HepG2 (cell line): ENCODE measurements around the gene MXI1. TPM values are rescaled to one million over a fixed set of nuclear protein-coding genes. Genes with fewer than 3 reads are reported as not detected.
A peak's percentile ranks its signal among the peaks of the same experiment; 100 is the strongest.

ENCODE experiments used
- AGO2 ChIP-seq: fragments of 200-400 bp; formaldehyde crosslinking; optimal IDR thresholded peaks from 2 replicates; pipeline ENCODE3; 2017; ENCODE audit warnings: mild to moderate bottlenecking, low read depth, low read length, moderate library complexity
- AKNA ChIP-seq: sonication (generic); formaldehyde crosslinking; IDR thresholded peaks from 2 replicates; pipeline ENCODE4 v1.4.0; 2020; ENCODE audit warnings: missing genetic modification reagents, borderline replicate concordance
- BHLHE40 ChIP-seq: IDR thresholded peaks from 2 replicates; pipeline ENCODE4 v1.6.1; 2011; ENCODE audit warnings: low read length, improper control_type of control experiment
- CENPT ChIP-seq: sonication (generic); formaldehyde crosslinking; IDR thresholded peaks from 2 replicates; pipeline ENCODE4 v1.8.0; 2022; ENCODE audit warnings: low read depth, mild to moderate bottlenecking, moderate library complexity, missing genetic modification reagents
- CHD2 ChIP-seq: IDR thresholded peaks from 2 replicates; pipeline ENCODE4 v1.6.1; 2011; ENCODE audit warnings: low read depth, low read length, improper control_type of control experiment
- DMAP1 ChIP-seq: IDR thresholded peaks from 2 replicates; pipeline ENCODE4 v1.6.1; 2016
- FOXK1 ChIP-seq: sonication (generic); formaldehyde crosslinking; IDR thresholded peaks from 2 replicates; pipeline ENCODE4 v1.4.0; 2020; ENCODE audit warnings: low read depth, missing genetic modification reagents, borderline replicate concordance
- GABPB1 ChIP-seq: IDR thresholded peaks from 2 replicates; pipeline ENCODE4 v1.6.1; 2016; ENCODE audit warnings: mild to moderate bottlenecking, missing genetic modification reagents, moderate library complexity, missing compliant biosample characterization
- GMEB2 ChIP-seq: IDR thresholded peaks from 2 replicates; pipeline ENCODE4 v1.6.1; 2016; ENCODE audit warnings: missing biosample characterization, missing genetic modification reagents, low read depth
- HOXA5 ChIP-seq: sonication (generic); formaldehyde crosslinking; IDR thresholded peaks from 2 replicates; pipeline ENCODE4 v1.4.0; 2020; ENCODE audit warnings: missing genetic modification reagents
- MED13 ChIP-seq: sonication (generic); formaldehyde crosslinking; IDR thresholded peaks from 2 replicates; pipeline ENCODE4 v1.5.0; 2020; ENCODE audit warnings: missing genetic modification reagents
- PCBP1 ChIP-seq: fragments of 200-400 bp; formaldehyde crosslinking; IDR thresholded peaks from 2 replicates; pipeline ENCODE4 v1.6.1; 2017; ENCODE audit warnings: mild to moderate bottlenecking, low read depth, low read length, borderline replicate concordance
- POGK ChIP-seq: sonication (generic); formaldehyde crosslinking; conservative IDR thresholded peaks from 2 replicates; pipeline ENCODE4 v1.8.0; 2022; ENCODE audit warnings: mild to moderate bottlenecking, moderate library complexity, missing genetic modification reagents
- TRAFD1 ChIP-seq: sonication (generic); formaldehyde crosslinking; IDR thresholded peaks from 2 replicates; pipeline ENCODE4 v1.5.1; 2020; ENCODE audit warnings: missing genetic modification reagents, mild to moderate bottlenecking, borderline replicate concordance
- ZFP36L1 ChIP-seq: sonication (generic); formaldehyde crosslinking; IDR thresholded peaks from 2 replicates; pipeline ENCODE4 v1.8.0; 2022; ENCODE audit warnings: mild to moderate bottlenecking, missing genetic modification reagents, moderate library complexity
- ZKSCAN1 ChIP-seq: fragments of 150-350 bp; IDR thresholded peaks from 2 replicates; pipeline ENCODE4 v1.6.1; 2014; ENCODE audit warnings: low read length
- ZNF296 ChIP-seq: sonication (generic); formaldehyde crosslinking; conservative IDR thresholded peaks from 2 replicates; pipeline ENCODE4 v1.5.0; 2020; ENCODE audit warnings: mild to moderate bottlenecking, missing genetic modification reagents
- ZSCAN12 ChIP-seq: sonication (generic); formaldehyde crosslinking; IDR thresholded peaks from 2 replicates; pipeline ENCODE4 v1.9.0; 2021; ENCODE audit warnings: mild to moderate bottlenecking, missing genetic modification reagents
- polyA plus RNA-seq, 8 experiments: library from polyadenylated mRNA; depleted of rRNA in 3 of 8; stranded (reverse) in 7 of 8; unstranded in 1 of 8; fragments of >200 nt; fragmentation: Illumina TruSeq in 4 of 8; extraction: Trizol in 4 of 8; gene quantifications; 2 replicates each; pipeline versions ENCODE4 v1.2.1 to v1.2.3, GENCODE V29; 2011 to 2016; ENCODE audit warnings: low read depth in 4 of 8, missing spikeins in 1 of 8, mixed read lengths in 1 of 8; ENCODE audit not compliant: insufficient read depth in 1 of 8
- total RNA-seq, 5 experiments: library from RNA; depleted of rRNA; stranded (reverse); fragments of >200 nt; fragmentation: Illumina TruSeq; extraction: Trizol; gene quantifications; 2 replicates each; pipeline ENCODE4 v1.2.3, GENCODE V29; 2016; ENCODE audit warnings: low read depth in 1 of 5

Gene MXI1
- total and polyA plus RNA-seq, 2 of the 13 experiments (the other 11 are each of a cell fraction or from before 2014, with no cell fraction given): 6.6 to 22.0 TPM

GRCh38 chr10:110225756-110226542 lies 18.5 kb downstream of the MXI1 start (continued):
- TF ChIP-seq MED13 (CRISPR knock-in tag): no peak
- TF ChIP-seq ZNF296: no peak
- no peak for TF ChIP-seq AKNA (CRISPR knock-in tag)
- TF ChIP-seq GMEB2 (CRISPR knock-in tag): peak; percentile 66; the same call in 1 of the 2 replicates
- TF ChIP-seq ZFP36L1 (CRISPR knock-in tag): 0 out of 2 replicates have a peak, but pooled peaks have one; percentile 17
- 0 out of 2 replicates have a peak, but pooled peaks have one; percentile 40 for TF ChIP-seq CENPT
- TF ChIP-seq DMAP1 (CRISPR knock-in tag): peak; percentile 15; the same call in 1 of the 2 replicates
- 0 out of 2 replicates have a peak, but pooled peaks have one; percentile 22 for TF ChIP-seq POGK (CRISPR knock-in tag)
- TF ChIP-seq PCBP1: 0 out of 2 replicates have a peak, but pooled peaks have one; percentile 34
- TF ChIP-seq ZSCAN12 (CRISPR knock-in tag): 0 out of 2 replicates have a peak, but pooled peaks have one; percentile 34
- peak; percentile 48 for TF ChIP-seq AGO2
- TF ChIP-seq FOXK1: peak; percentile 20; the same call in 1 of the 2 replicates
- TF ChIP-seq ZKSCAN1: no peak
- no peak for TF ChIP-seq TRAFD1 (CRISPR knock-in tag)
- peak; percentile 86 for TF ChIP-seq GABPB1
- TF ChIP-seq CHD2: peak; percentile 71
- peak; percentile 36; the same call in 1 of the 2 replicates for TF ChIP-seq HOXA5 (CRISPR knock-in tag)
- peak; percentile 38; the same call in 1 of the 2 replicates for TF ChIP-seq BHLHE40
